ENCODE measurements around the gene SRP19. TPM values are rescaled to one million over a fixed set of nuclear protein-coding genes. Genes with fewer than 3 reads are reported as not detected.

Gene SRP19
- total RNA-seq, 1 donor from 2014 or later = 19.4 TPM

Other genes starting within 250 kb of the SRP19 start
- 18.9 TPM for gene APC, start 123.4 kb upstream of the SRP19 start, total RNA-seq
- gene REEP5, start 60.9 kb downstream of the SRP19 start, total RNA-seq = 73.3 TPM
- 16.7 TPM for gene DCP2, start 115.5 kb downstream of the SRP19 start, total RNA-seq